Ramos (cell line): Measurements from ENCODE around the gene GRIK4.

Experiments
- in situ Hi-C: fragments of 300-500 bp; cut with MboI; formaldehyde crosslinking; loops from one replicate; pipeline ENCODE4 v1.14.3; 2022; ENCODE audit warnings: low sequenced_read_pairs; ENCODE audit not compliant: unreplicated experiment

The GRIK4 gene

GRCh38 chr11:120938260-120938659 is 426.7 kb downstream of the GRIK4 start:
- in situ Hi-C loops: loop anchor here (25.0 kb wide), 1 partner anchor 276 kb away; no protein-coding TSS in a partner anchor

GRCh38 chr11:120940160-120940848 is 428.8 kb downstream of the GRIK4 start:
- in situ Hi-C loops: loop anchor here (25.0 kb wide), 1 partner anchor 278 kb away; no protein-coding TSS in a partner anchor

- in situ Hi-C loops: loop anchor here (25.0 kb wide), 1 partner anchor 279 kb away; no protein-coding TSS in a partner anchor
Measured at GRCh38 chr11:120941000-120941399, 429.5 kb downstream of the GRIK4 start.

GRCh38 chr11:120942701-120943100 is 431.2 kb downstream of the GRIK4 start:
- in situ Hi-C loops: loop anchor here (25.0 kb wide), 1 partner anchor 280 kb away; no protein-coding TSS in a partner anchor

GRCh38 chr11:120945042-120945441 is 433.5 kb downstream of the GRIK4 start:
- in situ Hi-C loops: loop anchor here (25.0 kb wide), 1 partner anchor 283 kb away; no protein-coding TSS in a partner anchor

- in situ Hi-C loops: loop anchor here (5.0 kb wide), 1 partner anchor 439 kb away; the partner anchor contains the start of gene GRIK4
Measured at GRCh38 chr11:120950880-120951279, 439.3 kb downstream of the GRIK4 start.

GRCh38 chr11:120952461-120953434 is 441.2 kb downstream of the GRIK4 start:
- in situ Hi-C loops: loop anchor here (5.0 kb wide), 1 partner anchor 440 kb away; the partner anchor contains the start of gene GRIK4

- in situ Hi-C loops: loop anchor here (5.0 kb wide), 1 partner anchor 442 kb away; the partner anchor contains the start of gene GRIK4
Measured at GRCh38 chr11:120954381-120954780, 442.8 kb downstream of the GRIK4 start.

GRCh38 chr11:120956710-120957495 is 445.4 kb downstream of the GRIK4 start:
- in situ Hi-C loops: no loop called here

GRCh38 chr11:120958185-120958584 is 446.6 kb downstream of the GRIK4 start:
- in situ Hi-C loops: no loop called here

- in situ Hi-C loops: no loop called here
Measured at GRCh38 chr11:120959189-120959588, 447.6 kb downstream of the GRIK4 start.

GRCh38 chr11:120964857-120965256 is 453.3 kb downstream of the GRIK4 start:
- in situ Hi-C loops: no loop called here

GRCh38 chr11:120966840-120967239 is 455.3 kb downstream of the GRIK4 start:
- in situ Hi-C loops: no loop called here

- in situ Hi-C loops: no loop called here
Measured at GRCh38 chr11:120969993-120970392, 458.4 kb downstream of the GRIK4 start.

GRCh38 chr11:120971825-120972224 is 460.3 kb downstream of the GRIK4 start:
- in situ Hi-C loops: no loop called here

- in situ Hi-C loops: no loop called here
Measured at GRCh38 chr11:120972621-120973020, 461.1 kb downstream of the GRIK4 start.

GRCh38 chr11:120973501-120973900 is 462.0 kb downstream of the GRIK4 start:
- in situ Hi-C loops: no loop called here

- in situ Hi-C loops: no loop called here
Measured at GRCh38 chr11:120974466-120974865, 462.9 kb downstream of the GRIK4 start.

GRCh38 chr11:120974965-120975364 is 463.4 kb downstream of the GRIK4 start:
- in situ Hi-C loops: no loop called here
